HCT116 (cell line): Measurements from ENCODE around the gene DPF3. TPM values are rescaled to one million over a fixed set of nuclear protein-coding genes. Genes with fewer than 3 reads are reported as not detected.
A peak's percentile ranks its signal among the peaks of the same experiment; 100 is the strongest.

Experiments
- ATAC-seq: fragments of 200-7000 bp; cut with Tn5 transposase; 2 replicates; pipeline ENCODE4 v1.9.1; 2020; ENCODE audit warnings: mild to moderate bottlenecking, moderate library complexity
- BruUV-seq: library from RNA; stranded (reverse); fragments of 400-500 nt; replicated peaks from 2 replicates; lab custom pipeline; 2021; lab: Mats Ljungman, UMichigan
- CTCF ChIA-PET: fragments of 300-600 bp; sonication (Branson Sonifier 250); formaldehyde crosslinking; loops from one replicate; lab custom pipeline; 2021; ENCODE audit warnings: antibody characterized with exemption; lab: Charles Lee
- POLR2A ChIA-PET: fragments of 300-600, 350-600 bp; sonication (Branson Sonifier 250); formaldehyde crosslinking; loops from one replicate; lab custom pipeline; 2021; ENCODE audit warnings: antibody characterized with exemption; lab: Charles Lee
- RAD21 ChIA-PET, 2 experiments: fragments of 300-600 bp; sonication (Branson Sonifier 250); formaldehyde crosslinking; loops; one replicate each; lab custom pipeline; 2023; ENCODE audit warnings: low total read pairs in 2 of 2; ENCODE audit not compliant: uncharacterized antibody in 2 of 2, unreplicated experiment in 2 of 2, low non-redundant PET in 1 of 2; lab: Charles Lee
- DNase-seq: peaks from one replicate; pipeline ENCODE4 v3.0.0-alpha.2; 2010; ENCODE audit warnings: low read depth, low spot score
- H2AFZ ChIP-seq: fragments of 200-600 bp; shearing (Covaris generic), sonication (generic); 2 replicates; pipeline ENCODE4 v1.6.1; 2017; ENCODE audit warnings: low read depth, mixed run types, mixed read lengths, antibody characterized with exemption, low read length; ENCODE audit not compliant: poor library complexity, severe bottlenecking
- H3K27ac ChIP-seq: 2 replicates; pipeline ENCODE4 v1.5.1; 2012; ENCODE audit warnings: low read depth, low read length
- H3K27me3 ChIP-seq: fragments of 200-600 bp; sonication (generic); 2 replicates; pipeline ENCODE4 v1.6.1; 2016; ENCODE audit warnings: mixed run types, low read length, mixed read lengths; ENCODE audit not compliant: insufficient read depth
- H3K36me3 ChIP-seq, 2 experiments: fragments of 200-500 bp in 1 of 2; fragments of 200-600 bp in 1 of 2; sonication (Bioruptor generic) in 1 of 2; sonication (generic) in 1 of 2; 2 replicates each; pipeline versions ENCODE4 v1.5.1 to v1.6.1; 2014 to 2016; ENCODE audit warnings: low read length in 2 of 2, inconsistent platforms in 1 of 2, mixed read lengths in 1 of 2, mixed run types in 1 of 2; ENCODE audit not compliant: insufficient read depth in 2 of 2, control insufficient read depth in 1 of 2
- H3K4me1 ChIP-seq, 2 experiments: fragments of 200-600 bp in 1 of 2; sonication (generic) in 1 of 2; 2 replicates each; pipeline versions ENCODE4 v1.5.1 to v1.6.1; 2012 to 2017; ENCODE audit warnings: low read length in 2 of 2, inconsistent platforms in 1 of 2, mild to moderate bottlenecking in 1 of 2, mixed read lengths in 1 of 2, mixed run types in 1 of 2, moderate library complexity in 1 of 2; ENCODE audit not compliant: insufficient read depth in 2 of 2, control insufficient read depth in 1 of 2
- H3K4me2 ChIP-seq: fragments of 200-600 bp; sonication (generic); 2 replicates; pipeline ENCODE4 v1.6.1; 2017; ENCODE audit warnings: mixed run types, low read length, mixed read lengths
- H3K4me3 ChIP-seq, 2 experiments: fragments of 200-600 bp in 1 of 2; sonication (generic) in 1 of 2; replicated peaks in 1 of 2; 2 replicates each; pipeline ENCODE4 v1.5.1; 2011 to 2016; ENCODE audit warnings: low read length in 2 of 2, control low read depth in 1 of 2, low read depth in 1 of 2, mild to moderate bottlenecking in 1 of 2, mixed read lengths in 1 of 2, mixed run types in 1 of 2
- H3K79me2 ChIP-seq: fragments of 200-600 bp; sonication (generic); 2 replicates; pipeline ENCODE4 v1.6.1; 2017; ENCODE audit warnings: mild to moderate bottlenecking, mixed run types, low read length, moderate library complexity, mixed read lengths; ENCODE audit not compliant: insufficient read depth
- H3K9ac ChIP-seq: fragments of 200-600 bp; sonication (generic); 2 replicates; pipeline ENCODE4 v1.6.1; 2016; ENCODE audit warnings: low read length, mixed read lengths
- H3K9me2 ChIP-seq: fragments of 200-600 bp; sonication (generic), shearing (Covaris generic); 2 replicates; pipeline ENCODE4 v1.6.1; 2017; ENCODE audit warnings: mixed run types, mild to moderate bottlenecking, moderate library complexity; ENCODE audit not compliant: insufficient read depth
- H3K9me3 ChIP-seq, 2 experiments: fragments of 200-500 bp in 1 of 2; fragments of 200-600 bp in 1 of 2; sonication (Bioruptor generic) in 1 of 2; sonication (generic) in 1 of 2; 2 replicates each; pipeline ENCODE4 v1.6.1; 2014 to 2017; ENCODE audit warnings: low read length in 2 of 2, mixed read lengths in 2 of 2, inconsistent platforms in 1 of 2, low read depth in 1 of 2, mild to moderate bottlenecking in 1 of 2, mixed run types in 1 of 2, moderate library complexity in 1 of 2; ENCODE audit not compliant: control insufficient read depth in 1 of 2, insufficient read depth in 1 of 2
- H4K20me1 ChIP-seq: fragments of 200-600 bp; sonication (generic), shearing (Covaris generic); 2 replicates; pipeline ENCODE4 v1.6.1; 2017; ENCODE audit warnings: mixed run types, mild to moderate bottlenecking, moderate library complexity; ENCODE audit not compliant: insufficient read depth
- ATF3 ChIP-seq: IDR thresholded peaks from 2 replicates; pipeline ENCODE4 v1.6.1; 2012
- CBX3 ChIP-seq: IDR thresholded peaks from 2 replicates; pipeline ENCODE4 v1.6.1; 2012; ENCODE audit warnings: low read depth
- CEBPB ChIP-seq: IDR thresholded peaks from 2 replicates; pipeline ENCODE4 v1.6.1; 2012; ENCODE audit warnings: low read depth
- EGR1 ChIP-seq: IDR thresholded peaks from 2 replicates; pipeline ENCODE4 v1.6.1; 2012; ENCODE audit warnings: low read depth
- ELF1 ChIP-seq: IDR thresholded peaks from 2 replicates; pipeline ENCODE4 v1.6.1; 2012; ENCODE audit warnings: low read depth, borderline replicate concordance
- EZH2 ChIP-seq: fragments of 200-600 bp; sonication (generic); IDR thresholded peaks from 2 replicates; pipeline ENCODE4 v1.6.1; 2017; ENCODE audit warnings: antibody characterized with exemption, mixed run types
- FOSL1 ChIP-seq: IDR thresholded peaks from 2 replicates; pipeline ENCODE4 v1.6.1; 2012; ENCODE audit warnings: low read depth
- JUND ChIP-seq: IDR thresholded peaks from 2 replicates; pipeline ENCODE4 v1.6.1; 2012
- MAX ChIP-seq: IDR thresholded peaks from 2 replicates; pipeline ENCODE4 v1.6.1; 2012
- POLR2A ChIP-seq: IDR thresholded peaks from 2 replicates; pipeline ENCODE4 v1.7.0; 2011; ENCODE audit warnings: borderline replicate concordance; ENCODE audit not compliant: insufficient read depth, insufficient read length; ENCODE audit errors: extremely low read depth
- POLR2AphosphoS5 ChIP-seq: IDR thresholded peaks from 2 replicates; pipeline ENCODE4 v1.6.1; 2011; ENCODE audit warnings: mild to moderate bottlenecking, low read depth, low read length, moderate library complexity
- SP1 ChIP-seq: IDR thresholded peaks from 2 replicates; pipeline ENCODE4 v1.6.1; 2012; ENCODE audit warnings: low read depth
- SRF ChIP-seq: IDR thresholded peaks from 2 replicates; pipeline ENCODE4 v1.6.1; 2012; ENCODE audit warnings: low read depth
- TCF7L2 ChIP-seq: IDR thresholded peaks from 2 replicates; pipeline ENCODE4 v1.7.0; 2011; ENCODE audit warnings: borderline replicate concordance, inconsistent platforms; ENCODE audit not compliant: insufficient read depth, insufficient read length; ENCODE audit errors: extremely low read depth
- YY1 ChIP-seq: IDR thresholded peaks from 2 replicates; pipeline ENCODE4 v1.6.1; 2011; ENCODE audit warnings: low read length, low read depth, moderate library complexity, mild to moderate bottlenecking; ENCODE audit not compliant: insufficient replicate concordance; ENCODE audit errors: extremely low read depth
- ZBTB33 ChIP-seq: IDR thresholded peaks from 2 replicates; pipeline ENCODE4 v1.6.1; 2011; ENCODE audit warnings: mild to moderate bottlenecking, low read length, moderate library complexity; ENCODE audit not compliant: insufficient replicate concordance; ENCODE audit errors: extremely low read depth
- ZNF274 ChIP-seq: fragments of 200-500 bp; sonication (Bioruptor generic); IDR thresholded peaks from 2 replicates; pipeline ENCODE4 v1.6.1; 2014; ENCODE audit warnings: mild to moderate bottlenecking, low read depth, low read length, inconsistent platforms
- intact Hi-C: fragments of 100-400 bp; cut with micrococcal nuclease; formaldehyde crosslinking; loops from 2 replicates; pipeline ENCODE4 v1.10.0; 2022
- total RNA-seq: library from RNA; stranded (reverse); gene quantifications from one replicate; pipeline ENCODE4 v1.2.1, GENCODE V29; 2021; ENCODE audit not compliant: unreplicated experiment

Gene DPF3
- total RNA-seq, 1 experiment from 2014 or later, result 0.27 TPM

GRCh38 chr14:72699852-72700257 lies 194.0 kb downstream of the DPF3 start:
- no peaks in the 10 kb centered on the region for H4K20me1 ChIP-seq
- no peak overlapping the region for H3K9ac ChIP-seq
- H3K27me3 ChIP-seq, result 0 out of 2 replicates have a peak, but pooled peaks cover 4% of the 10 kb centered on the region
- no peak overlapping the region for H3K4me2 ChIP-seq
- no peak overlapping the region for H3K4me3 ChIP-seq
- no peaks in the 10 kb centered on the region for H3K36me3 ChIP-seq
- BruUV-seq, result no TSS peak
- H2AFZ ChIP-seq, result no peak overlapping the region
- ChIA-PET CTCF (no interaction called here), POLR2A (no interaction called here), RAD21 (no interaction called here)
- intact Hi-C loops, result no loop called here
- DNase-seq (no peak), ATAC-seq (no peak)
- H3K79me2 ChIP-seq, result no peaks in the 10 kb centered on the region
- H3K9me2 ChIP-seq, result no peaks in the 10 kb centered on the region
- TF ChIP-seq CEBPB (0 out of 2 replicates have a peak, but pooled peaks have one; percentile 49), EZH2 (no peak), FOSL1 (no peak), YY1 (no peak), CBX3 (no peak), MAX (no peak)
- no peak overlapping the region for H3K27ac ChIP-seq
- no peaks in the 10 kb centered on the region for H3K9me3 ChIP-seq
- no peaks in the 10 kb centered on the region for H3K4me1 ChIP-seq

GRCh38 chr14:72699443-72699842 lies 194.5 kb downstream of the DPF3 start:
- ChIA-PET POLR2A (no interaction called here), RAD21 (no interaction called here)
- TF ChIP-seq ATF3 (no peak), CEBPB (no peak), TCF7L2 (no peak), EGR1 (no peak), ELF1 (no peak), SRF (no peak), EZH2 (no peak), CBX3 (no peak), FOSL1 (no peak), POLR2A (no peak), POLR2AphosphoS5 (no peak), MAX (no peak), ZBTB33 (no peak), SP1 (no peak), ZNF274 (no peak), JUND (no peak)

More at GRCh38 chr14:72699443-72699842, 194.5 kb downstream of the DPF3 start:
- H3K36me3 ChIP-seq, result no peaks in the 10 kb centered on the region
- H3K4me2 ChIP-seq, result no peak overlapping the region
- intact Hi-C loops, result no loop called here
- no peaks in the 10 kb centered on the region for H3K4me1 ChIP-seq
- H3K4me3 ChIP-seq, result no peak overlapping the region
- H3K27ac ChIP-seq, result no peak overlapping the region
- 0 out of 2 replicates have a peak, but pooled peaks cover 4% of the 10 kb centered on the region for H3K27me3 ChIP-seq
- CTCF ChIA-PET, result no interaction called here
- H3K9me3 ChIP-seq, result no peaks in the 10 kb centered on the region
- DNase-seq, result no peak
- BruUV-seq, result no TSS peak
- no peak overlapping the region for H2AFZ ChIP-seq
- no peaks in the 10 kb centered on the region for H3K79me2 ChIP-seq
- no peak for ATAC-seq
- no peaks in the 10 kb centered on the region for H3K9me2 ChIP-seq
- no peaks in the 10 kb centered on the region for H4K20me1 ChIP-seq
- no peak overlapping the region for H3K9ac ChIP-seq
